Activated CD4-positive, alpha-beta T cell treated with anti-CD3 and anti-CD28 coated beads, Interleukin-2, amount 50 U/mL, for 1 hour (primary cell): ENCODE results near the gene ATF2.

ENCODE experiments used
- DNase-seq: peaks from one replicate; pipeline ENCODE4 v3.0.0-alpha.2; 2020

ATF2 gene

GRCh38 chr2:175074478-175074877 lies 93.5 kb downstream of the ATF2 start:
- no peak for DNase-seq

- DNase-seq, result no peak
Observed at GRCh38 chr2:175068534-175068933, 99.5 kb downstream of the ATF2 start.

GRCh38 chr2:175066411-175066810 lies 101.6 kb downstream of the ATF2 start:
- no peak for DNase-seq

- DNase-seq, result no peak
Observed at GRCh38 chr2:175064797-175065196, 103.2 kb downstream of the ATF2 start.

GRCh38 chr2:175063741-175064140 lies 104.3 kb downstream of the ATF2 start:
- no peak for DNase-seq

- no peak for DNase-seq
Observed at GRCh38 chr2:175062787-175063585, 105.0 kb downstream of the ATF2 start.

- no peak for DNase-seq
Observed at GRCh38 chr2:175057078-175057685, 110.8 kb downstream of the ATF2 start.

- DNase-seq, result no peak
Observed at GRCh38 chr2:175055993-175056392, 112.0 kb downstream of the ATF2 start.

GRCh38 chr2:175054340-175054739 lies 113.7 kb downstream of the ATF2 start:
- DNase-seq, result no peak

- DNase-seq, result no peak
Observed at GRCh38 chr2:175049661-175050060, 118.3 kb downstream of the ATF2 start.

GRCh38 chr2:175048275-175048674 lies 119.7 kb downstream of the ATF2 start:
- no peak for DNase-seq

- DNase-seq, result no peak
Observed at GRCh38 chr2:175039490-175039889, 128.5 kb downstream of the ATF2 start.

GRCh38 chr2:175039031-175039430 lies 129.0 kb downstream of the ATF2 start:
- DNase-seq, result no peak

- DNase-seq, result no peak
Observed at GRCh38 chr2:175037941-175038340, 130.1 kb downstream of the ATF2 start.

GRCh38 chr2:175036582-175037018 lies 131.4 kb downstream of the ATF2 start:
- no peak for DNase-seq

- DNase-seq, result no peak
Observed at GRCh38 chr2:175035806-175036205, 132.2 kb downstream of the ATF2 start.

GRCh38 chr2:175034716-175035115 lies 133.3 kb downstream of the ATF2 start:
- DNase-seq, result no peak

GRCh38 chr2:175030380-175031271 lies 137.4 kb downstream of the ATF2 start:
- no peak for DNase-seq

- DNase-seq, result no peak
Observed at GRCh38 chr2:175027755-175028154, 140.2 kb downstream of the ATF2 start.

GRCh38 chr2:175026385-175026784 lies 141.6 kb downstream of the ATF2 start:
- DNase-seq, result no peak

GRCh38 chr2:175025946-175026345 lies 142.1 kb downstream of the ATF2 start:
- no peak for DNase-seq

GRCh38 chr2:175025233-175025632 lies 142.8 kb downstream of the ATF2 start:
- DNase-seq, result no peak

GRCh38 chr2:175022923-175023322 lies 145.1 kb downstream of the ATF2 start:
- no peak for DNase-seq
